GM23338 (cell line): Measurements from ENCODE around the gene SOWAHA. TPM values are rescaled to one million over a fixed set of nuclear protein-coding genes. Genes with fewer than 3 reads are reported as not detected.

ENCODE experiments used
- ATAC-seq: fragments of 200-7000 bp; cut with Tn5 transposase; 3 replicates; pipeline ENCODE4 v1.9.1; 2020
- DNase-seq: peaks from one replicate; pipeline ENCODE4 v3.0.0-alpha.2; 2015; ENCODE audit warnings: low spot score
- H2AFZ ChIP-seq: fragments of 200-600 bp; sonication (generic); 2 replicates; pipeline ENCODE4 v1.8.0; 2016; ENCODE audit warnings: antibody characterized with exemption, mild to moderate bottlenecking, moderate library complexity
- H3F3A ChIP-seq: fragments of 200-600 bp; sonication (generic); replicated peaks from 2 replicates; pipeline ENCODE4 v1.8.0; 2017; ENCODE audit warnings: antibody characterized with exemption, mixed run types, low read depth
- H3K27ac ChIP-seq: fragments of 200-600 bp; sonication (generic); 2 replicates; pipeline ENCODE4 v1.6.1; 2016; ENCODE audit warnings: low read depth
- H3K27me3 ChIP-seq: fragments of 200-600 bp; sonication (generic); 2 replicates; pipeline ENCODE4 v1.8.0; 2016; ENCODE audit warnings: mild to moderate bottlenecking, mixed run types, moderate library complexity; ENCODE audit not compliant: insufficient read depth
- H3K36me3 ChIP-seq: fragments of 200-600 bp; sonication (generic); 2 replicates; pipeline ENCODE4 v1.8.0; 2016; ENCODE audit warnings: mild to moderate bottlenecking; ENCODE audit not compliant: insufficient read depth
- H3K4me1 ChIP-seq: fragments of 200-600 bp; sonication (generic); 2 replicates; pipeline ENCODE4 v1.8.0; 2016; ENCODE audit warnings: mild to moderate bottlenecking, moderate library complexity; ENCODE audit not compliant: insufficient read depth
- H3K4me2 ChIP-seq: fragments of 200-600 bp; sonication (generic); 2 replicates; pipeline ENCODE4 v1.7.1; 2017; ENCODE audit warnings: mixed run types
- H3K4me3 ChIP-seq: fragments of 200-600 bp; sonication (generic); 2 replicates; pipeline ENCODE4 v1.6.1; 2016; ENCODE audit warnings: mixed run types
- H3K79me2 ChIP-seq: fragments of 200-600 bp; sonication (generic); replicated peaks from 2 replicates; pipeline ENCODE4 v1.8.0; 2017; ENCODE audit warnings: mild to moderate bottlenecking; ENCODE audit not compliant: insufficient read depth
- H3K9me2 ChIP-seq: fragments of 200-600 bp; sonication (generic); 2 replicates; pipeline ENCODE4 v1.8.0; 2017; ENCODE audit not compliant: insufficient read depth
- H4K20me1 ChIP-seq: fragments of 200-600 bp; sonication (generic); replicated peaks from 2 replicates; pipeline ENCODE4 v1.8.0; 2017; ENCODE audit warnings: mild to moderate bottlenecking; ENCODE audit not compliant: insufficient read depth
- H3K27ac Mint-ChIP-seq: 2 replicates; pipeline ENCODE4 v1.8.0; 2020; ENCODE audit warnings: inconsistent platforms, mild to moderate bottlenecking, moderate library complexity, mixed read lengths
- H3K27me3 Mint-ChIP-seq: 3 replicates; pipeline ENCODE4 v1.8.0; 2022; ENCODE audit warnings: low read depth, mild to moderate bottlenecking, moderate library complexity, mixed read lengths, inconsistent platforms; ENCODE audit not compliant: insufficient read depth, poor library complexity
- H3K36me3 Mint-ChIP-seq: 3 replicates; pipeline ENCODE4 v1.8.0; 2021; ENCODE audit warnings: low read depth, mild to moderate bottlenecking, inconsistent platforms, moderate library complexity, mixed read lengths
- H3K4me1 Mint-ChIP-seq: 3 replicates; pipeline ENCODE4 v1.8.0; 2020; ENCODE audit warnings: mild to moderate bottlenecking, inconsistent platforms, mixed read lengths
- H3K4me3 Mint-ChIP-seq: 3 replicates; pipeline ENCODE4 v1.8.0; 2021; ENCODE audit warnings: moderate library complexity, mild to moderate bottlenecking, inconsistent platforms, mixed read lengths
- H3K9me3 Mint-ChIP-seq: 3 replicates; pipeline ENCODE4 v1.8.0; 2020; ENCODE audit warnings: moderate library complexity, mild to moderate bottlenecking, inconsistent platforms, mixed read lengths
- CREB1 ChIP-seq: fragments of 250-450 bp; sonication (Bioruptor Pico); IDR thresholded peaks from 2 replicates; pipeline ENCODE4 v1.5.0; 2020; ENCODE audit warnings: low read depth, mild to moderate bottlenecking, moderate library complexity
- EZH2 ChIP-seq: fragments of 200-600 bp; sonication (generic); IDR thresholded peaks from one replicate; pipeline ENCODE4 v1.8.0; 2017; ENCODE audit warnings: antibody characterized with exemption, mild to moderate bottlenecking, low read depth; ENCODE audit not compliant: unreplicated experiment
- NANOG ChIP-seq: IDR thresholded peaks from 2 replicates; pipeline ENCODE4 v1.6.1; 2016; ENCODE audit warnings: antibody characterized with exemption, borderline replicate concordance
- POLR2AphosphoS5 ChIP-seq: IDR thresholded peaks from 2 replicates; pipeline ENCODE4 v1.6.1; 2016; ENCODE audit warnings: antibody characterized with exemption, low read depth
- STAT1 ChIP-seq: IDR thresholded peaks from one replicate; pipeline ENCODE4 v1.6.1; 2016; ENCODE audit warnings: antibody characterized with exemption; ENCODE audit not compliant: unreplicated experiment
- ZNF331 ChIP-seq: fragments of 250-450 bp; sonication (Bioruptor Pico); IDR thresholded peaks from 2 replicates; pipeline ENCODE4 v1.5.0; 2020; ENCODE audit warnings: low read depth, mild to moderate bottlenecking, moderate library complexity
- ZNF462 ChIP-seq: fragments of 250-450 bp; sonication (Bioruptor Pico); IDR thresholded peaks from 2 replicates; pipeline ENCODE4 v1.5.0; 2020; ENCODE audit warnings: mild to moderate bottlenecking, moderate library complexity
- polyA plus RNA-seq: library from polyadenylated mRNA; unstranded; fragments of >200 nt; fragmentation: Nextera tagmentation; extraction: Ambion mirVana; gene quantifications from 2 replicates; pipeline ENCODE4 v1.2.1, GENCODE V29; 2016
- total RNA-seq: library from RNA; depleted of rRNA; stranded (reverse); fragments of >200 nt; shearing (Covaris generic); gene quantifications from 2 replicates; pipeline ENCODE4 v1.2.3, GENCODE V29; 2014

Gene SOWAHA
- total and polyA plus RNA-seq, 2 experiments from 2014 or later, result 0.18 to 0.52 TPM

GRCh38 chr5:132830436-132831094 is 17.5 kb downstream of the SOWAHA start, which contains the start of gene SHROOM1:
Gene SHROOM1 (minus strand): TSS chr5:132830647. CDS start chr5:132826140, 4,507 bp downstream.
- peak within 1 kb of the TSS; percentile 94 for H2AFZ ChIP-seq
- peak; percentile 25; the same call in 1 of the 2 replicates for TF ChIP-seq CREB1 (CRISPR knock-in tag)
- peak; percentile 63; the same call in 1 of the 2 replicates for TF ChIP-seq POLR2AphosphoS5
- no peak for TF ChIP-seq ZNF462 (CRISPR knock-in tag)
- TF ChIP-seq EZH2, result no peak
- TF ChIP-seq STAT1, result no peak
- no peak for TF ChIP-seq ZNF331 (CRISPR knock-in tag)
- no peak for TF ChIP-seq NANOG
- no peaks in the 10 kb centered on the region for H3K9me2 ChIP-seq
- H3K4me1 Mint-ChIP-seq, result peaks cover 12% of the 10 kb centered on the region
- peak within 1 kb of the TSS; percentile 80 for H3K4me3 Mint-ChIP-seq
- H3K27ac ChIP-seq, result no peak within 1 kb of the TSS
- no peaks in the 10 kb centered on the region for H3K36me3 ChIP-seq
- ATAC-seq (peak; percentile 58), DNase-seq (peak; percentile 86)
- H3K4me3 ChIP-seq, result peak within 1 kb of the TSS; percentile 73
- no peaks in the 10 kb centered on the region; the same call in 2 of the 3 replicates for H3K36me3 Mint-ChIP-seq
- no peaks in the 10 kb centered on the region for H3K79me2 ChIP-seq
- H3F3A ChIP-seq, result 0 out of 2 replicates have a peak, but pooled peaks cover 7% of the 10 kb centered on the region
- peaks cover 59% of the 10 kb centered on the region for H3K27me3 Mint-ChIP-seq
- no peaks in the 10 kb centered on the region for H3K9me3 Mint-ChIP-seq
- H3K27me3 ChIP-seq, result peaks cover 76% of the 10 kb centered on the region
- no peak within 1 kb of the TSS for H3K27ac Mint-ChIP-seq
- peak within 1 kb of the TSS; percentile 86 for H3K4me2 ChIP-seq
- peaks cover 5% of the 10 kb centered on the region for H3K4me1 ChIP-seq
- no peaks in the 10 kb centered on the region for H4K20me1 ChIP-seq
